Smooth muscle cell (in vitro differentiated cells): ENCODE data around the gene SFTPB. TPM values are rescaled to one million over a fixed set of nuclear protein-coding genes. Genes with fewer than 3 reads are reported as not detected.

Source experiments
- DNase-seq: peaks from one replicate; lab custom pipeline; 2025; ENCODE audit not compliant: unreplicated experiment; lab: John Stamatoyannopoulos, UW
- H2AFZ ChIP-seq: fragments of 200-600 bp; sonication (generic); 2 replicates; pipeline ENCODE4 v1.6.0; 2016; ENCODE audit warnings: antibody characterized with exemption, low read depth, mild to moderate bottlenecking
- H3F3A ChIP-seq: fragments of 200-600 bp; sonication (generic); 2 replicates; pipeline ENCODE4 v1.6.0; 2017; ENCODE audit warnings: antibody characterized with exemption, low read depth
- H3K27ac ChIP-seq: fragments of 200-600 bp; sonication (generic); 2 replicates; pipeline ENCODE4 v1.5.1; 2016; ENCODE audit warnings: low read depth, mild to moderate bottlenecking
- H3K27me3 ChIP-seq: fragments of 200-600 bp; sonication (generic); 2 replicates; pipeline ENCODE4 v1.6.1; 2016; ENCODE audit warnings: low read depth, mild to moderate bottlenecking
- H3K36me3 ChIP-seq: fragments of 200-600 bp; sonication (generic); 2 replicates; pipeline ENCODE4 v1.5.1; 2016; ENCODE audit warnings: low read depth
- H3K4me1 ChIP-seq: fragments of 200-600 bp; sonication (generic); 2 replicates; pipeline ENCODE4 v1.5.1; 2016; ENCODE audit warnings: low read depth
- H3K4me2 ChIP-seq: fragments of 200-600 bp; sonication (generic); 2 replicates; pipeline ENCODE4 v1.6.0; 2016; ENCODE audit warnings: mild to moderate bottlenecking
- H3K4me3 ChIP-seq: fragments of 200-600 bp; sonication (generic); 2 replicates; pipeline ENCODE4 v1.5.1; 2016; ENCODE audit warnings: mild to moderate bottlenecking
- H3K79me2 ChIP-seq: fragments of 200-600 bp; sonication (generic); 2 replicates; pipeline ENCODE4 v1.6.0; 2016; ENCODE audit warnings: low read depth, mild to moderate bottlenecking
- H3K9ac ChIP-seq: fragments of 200-600 bp; sonication (generic); 2 replicates; pipeline ENCODE4 v1.6.0; 2016; ENCODE audit warnings: low read depth
- H3K9me3 ChIP-seq: fragments of 200-600 bp; sonication (generic); replicated peaks from 2 replicates; pipeline ENCODE4 v1.5.1; 2016; ENCODE audit warnings: low read depth
- H4K20me1 ChIP-seq: fragments of 200-600 bp; sonication (generic); 2 replicates; pipeline ENCODE4 v1.6.0; 2016; ENCODE audit warnings: low read depth
- WGBS: methylation state at CpG from one replicate; pipeline ENCODE4 v1.1.7; 2016; ENCODE audit warnings: low lambda C conversion rate; 5-methylcytosine and 5-hydroxymethylcytosine counted together
- polyA plus RNA-seq: library from polyadenylated mRNA; unstranded; fragments of >200 nt; fragmentation: Nextera tagmentation; extraction: Ambion mirVana; gene quantifications from 2 replicates; pipeline ENCODE4 v1.2.1, GENCODE V29; 2016
- total RNA-seq: library from RNA; depleted of rRNA; stranded (reverse); fragments of >200 nt; gene quantifications from 2 replicates; pipeline ENCODE4 v1.2.3, GENCODE V29; 2014
- TF ChIP-seq, protein P1 (sequence below): fragments of 200-600 bp; sonication (generic); IDR thresholded peaks from 2 replicates; pipeline ENCODE4 v1.5.1; 2017; ENCODE audit warnings: borderline replicate concordance, mild to moderate bottlenecking, antibody characterized with exemption; ENCODE audit not compliant: insufficient read depth, poor library complexity, severe bottlenecking

The SFTPB gene
- total and polyA plus RNA-seq, 2 experiments from 2014 or later, result not detected

- peaks cover 10% of the 10 kb centered on the region for H4K20me1 ChIP-seq
- no peak overlapping the region for H3K27ac ChIP-seq
- WGBS, result 99% methylated on average over 3 of the region's 3 CpGs
- no peak overlapping the region for H3K4me3 ChIP-seq
- H3K4me2 ChIP-seq, result no peak overlapping the region
- H3K36me3 ChIP-seq, result peaks cover 36% of the 10 kb centered on the region
- no peak overlapping the region for H3K9ac ChIP-seq
- DNase-seq, result no peak
- no peaks in the 10 kb centered on the region for H3K79me2 ChIP-seq
- no peaks in the 10 kb centered on the region for H3K4me1 ChIP-seq
- H3K27me3 ChIP-seq, result no peaks in the 10 kb centered on the region
- H3F3A ChIP-seq, result peaks cover 15% of the 10 kb centered on the region
- no peaks in the 10 kb centered on the region for H3K9me3 ChIP-seq
- TF ChIP-seq, protein P1, sequence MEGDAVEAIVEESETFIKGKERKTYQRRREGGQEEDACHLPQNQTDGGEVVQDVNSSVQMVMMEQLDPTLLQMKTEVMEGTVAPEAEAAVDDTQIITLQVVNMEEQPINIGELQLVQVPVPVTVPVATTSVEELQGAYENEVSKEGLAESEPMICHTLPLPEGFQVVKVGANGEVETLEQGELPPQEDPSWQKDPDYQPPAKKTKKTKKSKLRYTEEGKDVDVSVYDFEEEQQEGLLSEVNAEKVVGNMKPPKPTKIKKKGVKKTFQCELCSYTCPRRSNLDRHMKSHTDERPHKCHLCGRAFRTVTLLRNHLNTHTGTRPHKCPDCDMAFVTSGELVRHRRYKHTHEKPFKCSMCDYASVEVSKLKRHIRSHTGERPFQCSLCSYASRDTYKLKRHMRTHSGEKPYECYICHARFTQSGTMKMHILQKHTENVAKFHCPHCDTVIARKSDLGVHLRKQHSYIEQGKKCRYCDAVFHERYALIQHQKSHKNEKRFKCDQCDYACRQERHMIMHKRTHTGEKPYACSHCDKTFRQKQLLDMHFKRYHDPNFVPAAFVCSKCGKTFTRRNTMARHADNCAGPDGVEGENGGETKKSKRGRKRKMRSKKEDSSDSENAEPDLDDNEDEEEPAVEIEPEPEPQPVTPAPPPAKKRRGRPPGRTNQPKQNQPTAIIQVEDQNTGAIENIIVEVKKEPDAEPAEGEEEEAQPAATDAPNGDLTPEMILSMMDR, result no peak
- H2AFZ ChIP-seq, result no peak overlapping the region
These were observed 25.3 kb downstream of the SFTPB start for GRCh38 chr2:85642725-85643124.

- H3K4me1 ChIP-seq, result no peaks in the 10 kb centered on the region
- peaks cover 5% of the 10 kb centered on the region for H3F3A ChIP-seq
- H3K4me2 ChIP-seq, result no peak overlapping the region
- H3K27me3 ChIP-seq, result no peaks in the 10 kb centered on the region
- DNase-seq, result no peak
- no peaks in the 10 kb centered on the region for H3K9me3 ChIP-seq
- H3K27ac ChIP-seq, result no peak overlapping the region
- TF ChIP-seq, protein P1, result no peak
- H4K20me1 ChIP-seq, result peaks cover 19% of the 10 kb centered on the region
- no peaks in the 10 kb centered on the region for H3K79me2 ChIP-seq
- WGBS, result 90% methylated on average over 4 of the region's 4 CpGs
- H3K4me3 ChIP-seq, result no peak overlapping the region
- no peak overlapping the region for H3K9ac ChIP-seq
- peaks cover 12% of the 10 kb centered on the region for H3K36me3 ChIP-seq
- H2AFZ ChIP-seq, result no peak overlapping the region
These were observed 32.4 kb downstream of the SFTPB start for GRCh38 chr2:85635636-85636035.

GRCh38 chr2:85635011-85635410 lies 33.0 kb downstream of the SFTPB start:
- DNase-seq, result no peak
- TF ChIP-seq, protein P1, result no peak
- H3F3A ChIP-seq, result peaks cover 5% of the 10 kb centered on the region
- H3K4me1 ChIP-seq, result no peaks in the 10 kb centered on the region
- H2AFZ ChIP-seq, result no peak overlapping the region
- 99% methylated on average over 8 of the region's 8 CpGs for WGBS
- H3K9me3 ChIP-seq, result no peaks in the 10 kb centered on the region
- no peak overlapping the region for H3K4me3 ChIP-seq
- no peaks in the 10 kb centered on the region for H3K27me3 ChIP-seq
- no peaks in the 10 kb centered on the region for H3K79me2 ChIP-seq
- no peak overlapping the region for H3K9ac ChIP-seq
- no peak overlapping the region for H3K4me2 ChIP-seq
- peaks cover 19% of the 10 kb centered on the region for H4K20me1 ChIP-seq
- peaks cover 17% of the 10 kb centered on the region for H3K36me3 ChIP-seq
- H3K27ac ChIP-seq, result no peak overlapping the region

DNA sequence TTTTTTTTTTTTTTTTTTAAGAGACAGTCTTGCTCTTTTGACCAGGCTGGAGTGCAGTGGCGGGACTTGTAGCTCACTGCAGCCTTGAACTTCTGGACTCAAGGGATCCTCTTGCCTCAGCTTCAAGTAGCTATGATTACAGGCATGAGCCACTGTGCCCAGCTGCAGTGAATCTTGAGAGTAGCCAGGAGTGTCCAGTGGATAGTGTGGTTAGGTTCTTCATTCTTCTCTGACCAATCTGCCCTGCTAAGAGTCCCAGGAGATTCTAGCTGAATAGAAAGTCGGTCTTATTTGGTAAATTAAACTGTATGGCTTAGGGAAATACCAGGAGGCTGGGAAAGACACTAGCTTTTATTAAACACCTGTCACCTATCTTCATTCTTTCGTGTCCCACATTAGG lies 36.7 kb downstream of the SFTPB start:
- peaks cover 19% of the 10 kb centered on the region for H4K20me1 ChIP-seq
- H3F3A ChIP-seq, result no peaks in the 10 kb centered on the region
- no peaks in the 10 kb centered on the region for H3K27me3 ChIP-seq
- H3K4me3 ChIP-seq, result no peak overlapping the region
- DNase-seq, result no peak
- no peak overlapping the region for H3K27ac ChIP-seq
- H3K4me2 ChIP-seq, result no peak overlapping the region
- H3K9ac ChIP-seq, result no peak overlapping the region
- 98% methylated on average over 3 of the region's 3 CpGs for WGBS
- H3K79me2 ChIP-seq, result no peaks in the 10 kb centered on the region
- no peaks in the 10 kb centered on the region for H3K4me1 ChIP-seq
- H3K9me3 ChIP-seq, result no peaks in the 10 kb centered on the region
- H3K36me3 ChIP-seq, result peaks cover 9% of the 10 kb centered on the region
- TF ChIP-seq, protein P1, result no peak
- no peak overlapping the region for H2AFZ ChIP-seq
